A549 (cell line): ENCODE data around the gene MCM5. TPM values are rescaled to one million over a fixed set of nuclear protein-coding genes. Genes with fewer than 3 reads are reported as not detected.
"Not testable (repeated sequence)": the region's sequence is repeated elsewhere in the genome, so short reads cannot be mapped to it uniquely, and the experiment has no call there.

Source experiments
- ATAC-seq, 2 experiments: fragments of 200-7000 bp in 1 of 2; fragments of >200 bp in 1 of 2; cut with Nextera tagmentation in 1 of 2; cut with Tn5 transposase in 1 of 2; 3 replicates each; pipeline versions ENCODE4 v1.8.0 to v1.9.1; 2018 to 2020; ENCODE audit warnings: mild to moderate bottlenecking in 1 of 2, moderate library complexity in 1 of 2
- CTCF ChIA-PET: fragments of 300-600 bp; sonication (Branson Sonifier 250); formaldehyde crosslinking; extraction: SDS; loops from one replicate; lab custom pipeline; 2021; ENCODE audit warnings: antibody characterized with exemption, inconsistent platforms; lab: Yijun Ruan, JAX
- POLR2A ChIA-PET: fragments of 350-600 bp; formaldehyde crosslinking; extraction: SDS; loops from one replicate; lab custom pipeline; 2021; ENCODE audit warnings: antibody characterized with exemption, inconsistent platforms; lab: Yijun Ruan, JAX
- DNase-seq, 2 experiments: peaks; one replicate each; pipeline versions ENCODE4 v3.0.0 to v3.0.0-alpha.2; 2011 to 2016; ENCODE audit warnings: low read depth in 1 of 2, low spot score in 1 of 2
- FAIRE-seq: peaks from 2 replicates; lab custom pipeline; 2011; peaks lifted over from hg19 to GRCh38; lab: Jason Lieb, UNC
- H3K27ac ChIP-seq, 2 experiments: fragments of >200 bp; sonication (Bioruptor Twin); formaldehyde crosslinking; 3 replicates each; pipeline ENCODE4 v1.5.1; 2016 to 2017
- H3K4me1 ChIP-seq: fragments of >200 bp; sonication (Bioruptor Twin); formaldehyde crosslinking; 3 replicates; pipeline ENCODE4 v1.6.1; 2016
- H3K4me2 ChIP-seq: fragments of >200 bp; sonication (Bioruptor Twin); formaldehyde crosslinking; 3 replicates; pipeline ENCODE4 v1.6.1; 2016
- H3K4me3 ChIP-seq: fragments of >200 bp; sonication (Bioruptor Twin); formaldehyde crosslinking; 3 replicates; pipeline ENCODE4 v1.5.1; 2016
- H3K9me3 ChIP-seq: fragments of >200 bp; sonication (Bioruptor Twin); formaldehyde crosslinking; 3 replicates; pipeline ENCODE4 v1.6.1; 2016
- CEBPB ChIP-seq, 2 experiments: fragments of >200 bp in 1 of 2; sonication (Bioruptor Twin) in 1 of 2; formaldehyde crosslinking in 1 of 2; IDR thresholded peaks; 2 replicates each; pipeline ENCODE4 v1.6.1; 2012 to 2016
- E2F6 ChIP-seq: IDR thresholded peaks from 2 replicates; pipeline ENCODE4 v1.6.1; 2012; ENCODE audit warnings: low read depth, borderline replicate concordance
- EHMT2 ChIP-seq: fragments of 200-600 bp; sonication (generic); IDR thresholded peaks from 2 replicates; pipeline ENCODE4 v1.6.1; 2016; ENCODE audit warnings: antibody characterized with exemption, low read depth, mild to moderate bottlenecking, moderate library complexity
- EP300 ChIP-seq, 2 experiments: fragments of >200 bp; sonication (Bioruptor Twin); formaldehyde crosslinking; IDR thresholded peaks; 2 replicates in 1 of 2; 3 replicates in 1 of 2; pipeline ENCODE4 v1.6.1; 2016 to 2017
- ESRRA ChIP-seq: fragments of 150-350 bp; IDR thresholded peaks from 2 replicates; pipeline ENCODE4 v1.6.1; 2014; ENCODE audit warnings: mild to moderate bottlenecking, low read length, borderline replicate concordance
- FOSL2 ChIP-seq, 2 experiments: fragments of 450-650 bp in 1 of 2; fragments of >200 bp in 1 of 2; sonication (Bioruptor Twin) in 1 of 2; formaldehyde crosslinking; IDR thresholded peaks; 2 replicates each; pipeline versions ENCODE4 v1.5.0 to v1.6.1; 2016 to 2020; ENCODE audit warnings: mild to moderate bottlenecking in 1 of 2, moderate library complexity in 1 of 2
- GATA3 ChIP-seq: IDR thresholded peaks from 2 replicates; pipeline ENCODE4 v1.6.1; 2012; ENCODE audit warnings: borderline replicate concordance
- HDAC2 ChIP-seq: fragments of 200-600 bp; sonication (generic); IDR thresholded peaks from 2 replicates; pipeline ENCODE4 v1.6.1; 2016
- HES2 ChIP-seq: fragments of >200 bp; sonication (Bioruptor Twin); formaldehyde crosslinking; IDR thresholded peaks from 2 replicates; pipeline ENCODE4 v1.6.1; 2016
- JUNB ChIP-seq: fragments of >200 bp; sonication (Bioruptor Twin); formaldehyde crosslinking; IDR thresholded peaks from 2 replicates; pipeline ENCODE4 v1.6.1; 2016
- KDM1A ChIP-seq: fragments of 200-600 bp; sonication (generic); IDR thresholded peaks from 2 replicates; pipeline ENCODE4 v1.6.1; 2016; ENCODE audit warnings: low read depth, mild to moderate bottlenecking
- KDM5A ChIP-seq: fragments of 200-600 bp; sonication (generic); IDR thresholded peaks from 2 replicates; pipeline ENCODE4 v1.6.1; 2016; ENCODE audit warnings: antibody characterized with exemption, mild to moderate bottlenecking
- MAX ChIP-seq: IDR thresholded peaks from 2 replicates; pipeline ENCODE4 v1.6.1; 2012
- PHF8 ChIP-seq: fragments of 200-600 bp; sonication (generic); IDR thresholded peaks from 2 replicates; pipeline ENCODE4 v1.6.1; 2016; ENCODE audit warnings: low read depth, mild to moderate bottlenecking, antibody characterized with exemption, moderate library complexity, borderline replicate concordance
- POLR2AphosphoS2 ChIP-seq: conservative IDR thresholded peaks from 2 replicates; pipeline ENCODE4 v1.6.1; 2012; ENCODE audit warnings: low read length, improper control_type of control experiment, inconsistent platforms
- RAD21 ChIP-seq, 2 experiments: fragments of >200 bp in 1 of 2; sonication (Bioruptor Twin) in 1 of 2; formaldehyde crosslinking in 1 of 2; IDR thresholded peaks in 1 of 2; conservative IDR thresholded peaks in 1 of 2; 2 replicates in 1 of 2; 3 replicates in 1 of 2; pipeline ENCODE4 v1.6.1; 2012 to 2018; ENCODE audit warnings: inconsistent platforms in 1 of 2
- RCOR1 ChIP-seq: fragments of 150-350 bp; IDR thresholded peaks from 2 replicates; pipeline ENCODE4 v1.6.1; 2014; ENCODE audit warnings: antibody characterized with exemption, low read length, low read depth
- RFX5 ChIP-seq: fragments of 450-650 bp; IDR thresholded peaks from 2 replicates; pipeline ENCODE4 v1.7.1; 2014; ENCODE audit warnings: antibody characterized with exemption, mild to moderate bottlenecking, moderate library complexity
- RNF2 ChIP-seq: fragments of 200-600 bp; sonication (generic); IDR thresholded peaks from 2 replicates; pipeline ENCODE4 v1.6.1; 2016; ENCODE audit warnings: low read depth, mild to moderate bottlenecking, antibody characterized with exemption, moderate library complexity, borderline replicate concordance
- SREBF2 ChIP-seq: fragments of 450-650 bp; IDR thresholded peaks from 2 replicates; pipeline ENCODE4 v1.6.1; 2014; ENCODE audit warnings: mild to moderate bottlenecking, moderate library complexity
- ZC3H11A ChIP-seq: fragments of 450-650 bp; IDR thresholded peaks from 2 replicates; pipeline ENCODE4 v1.6.1; 2014; ENCODE audit warnings: antibody characterized with exemption, mild to moderate bottlenecking
- ZFP36 ChIP-seq: fragments of 450-650 bp; IDR thresholded peaks from 2 replicates; pipeline ENCODE4 v1.6.1; 2014; ENCODE audit warnings: borderline replicate concordance; ENCODE audit not compliant: partially characterized antibody
- ZSCAN20 ChIP-seq: fragments of 250-450 bp; sonication (Bioruptor Pico); IDR thresholded peaks from 2 replicates; pipeline ENCODE4 v1.8.0; 2022; ENCODE audit warnings: mild to moderate bottlenecking, moderate library complexity
- WGBS: methylation state at CpG from one replicate; pipeline ENCODE4 v1.1.6; 2017; ENCODE audit errors: missing lambda C conversion rate; 5-methylcytosine and 5-hydroxymethylcytosine counted together
- polyA plus RNA-seq, 4 experiments: library from polyadenylated mRNA; depleted of rRNA in 3 of 4; stranded (reverse); fragments of >200 nt; fragmentation: RNase III in 1 of 4; extraction: RNeasy Plus Mini Kit Qiagen cat#74134 plus additional on column Dnase treatment in 1 of 4; gene quantifications; 2 replicates in 3 of 4; 3 replicates in 1 of 4; pipeline ENCODE4 v1.2.3, GENCODE V29; 2011 to 2017
- TF ChIP-seq, protein P1 (sequence below): IDR thresholded peaks from 2 replicates; pipeline ENCODE4 v1.6.1; 2012

Gene MCM5
- polyA plus RNA-seq, 2 of the 4 experiments (the other 2 are of a cell fraction), result 50.2 to 94.4 TPM

DNA sequence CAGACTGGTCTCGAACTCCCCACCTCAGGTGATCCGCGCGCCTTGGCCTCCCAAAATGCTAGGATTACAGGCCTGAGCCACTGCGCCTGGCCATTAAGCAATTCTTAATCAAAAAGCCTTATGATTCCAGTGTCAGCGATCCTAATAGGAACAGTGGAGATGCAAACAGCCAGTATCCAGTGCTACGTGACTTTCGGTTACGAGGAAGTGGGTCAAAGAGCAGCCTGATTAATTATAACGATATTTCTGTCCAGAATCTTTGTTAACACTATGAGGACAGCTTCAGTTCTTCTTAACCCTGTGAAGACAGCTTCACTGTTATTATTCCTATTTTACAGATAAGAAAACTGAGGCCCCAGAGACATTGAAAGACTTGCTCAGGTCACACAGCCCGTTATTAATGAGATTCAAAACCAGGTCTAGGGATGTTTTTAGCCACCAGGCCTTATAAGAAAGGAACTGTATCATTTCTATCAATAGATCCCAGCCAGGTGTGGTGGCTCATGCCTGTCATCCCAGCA is 36.3 kb upstream of the MCM5 start:
- 95% methylated on average over 11 of the region's 11 CpGs for WGBS
- no peak for FAIRE-seq
- no peak for TF ChIP-seq HES2
- TF ChIP-seq GATA3, result no peak
- TF ChIP-seq KDM1A, result 0 out of 2 replicates have a peak, but pooled peaks have one; percentile 17
- 0 out of 2 replicates have a peak, but pooled peaks have one; percentile 37 for TF ChIP-seq HDAC2
- Histone ChIP-seq H3K4me1 (peaks cover 65% of the 10 kb centered on the region), H3K9me3 (no peaks in the 10 kb centered on the region), H3K4me3 (no peak overlapping the region), H3K4me2 (peak overlapping the region; percentile 55), H3K27ac (peak overlapping the region; percentile 70 to 78)
- ChIA-PET POLR2A (interaction anchor here (1.1 kb wide), 1 partner anchor 13 kb away, joined by 3 read pairs; no protein-coding TSS in a partner anchor), CTCF (interaction anchor here (1.0 to 1.2 kb wide), 2 partner anchors 8 to 18 kb away, joined by 3 to 4 read pairs; no protein-coding TSS in a partner anchor)
- no peak for ATAC-seq
- DNase-seq, result no peak

- TF ChIP-seq FOSL2 (IDR thresholded peaks at IDR 0.05), result peak; percentile 53; the same call in 1 of the 2 replicates
- peak; percentile 91 for TF ChIP-seq FOSL2 (CRISPR knock-in tag; IDR thresholded peaks at IDR 0.05)
- TF ChIP-seq GATA3, result peak; percentile 57; the same call in 1 of the 2 replicates
- TF ChIP-seq CEBPB (IDR thresholded peaks at IDR 0.05), result peak in 1 of 2 experiments; percentile 62; a peak in 1 of 4 replicates
- peak; percentile 43; the same call in 1 of the 2 replicates for TF ChIP-seq JUNB
- TF ChIP-seq MAX, result peak; percentile 57
- Histone ChIP-seq H3K4me1 (peaks cover 71% of the 10 kb centered on the region), H3K4me2 (peak overlapping the region; percentile 55), H3K27ac (peak overlapping the region; percentile 70 to 78)
- POLR2A ChIA-PET, H3K9me3 ChIP-seq, FAIRE-seq, H3K4me3 ChIP-seq: not testable (repeated sequence)
- peak; percentile 87 to 90 for ATAC-seq
- CTCF ChIA-PET, result interaction anchor here (1.2 to 2.4 kb wide), 2 partner anchors 8 to 11 kb away, joined by 3 to 6 read pairs; no protein-coding TSS in a partner anchor
- peak; percentile 62 to 88 for DNase-seq
- 2% methylated on average over 7 of the region's 7 CpGs for WGBS
Measured at GRCh38 chr22:35364230-35364629, 35.7 kb upstream of the MCM5 start.

DNA sequence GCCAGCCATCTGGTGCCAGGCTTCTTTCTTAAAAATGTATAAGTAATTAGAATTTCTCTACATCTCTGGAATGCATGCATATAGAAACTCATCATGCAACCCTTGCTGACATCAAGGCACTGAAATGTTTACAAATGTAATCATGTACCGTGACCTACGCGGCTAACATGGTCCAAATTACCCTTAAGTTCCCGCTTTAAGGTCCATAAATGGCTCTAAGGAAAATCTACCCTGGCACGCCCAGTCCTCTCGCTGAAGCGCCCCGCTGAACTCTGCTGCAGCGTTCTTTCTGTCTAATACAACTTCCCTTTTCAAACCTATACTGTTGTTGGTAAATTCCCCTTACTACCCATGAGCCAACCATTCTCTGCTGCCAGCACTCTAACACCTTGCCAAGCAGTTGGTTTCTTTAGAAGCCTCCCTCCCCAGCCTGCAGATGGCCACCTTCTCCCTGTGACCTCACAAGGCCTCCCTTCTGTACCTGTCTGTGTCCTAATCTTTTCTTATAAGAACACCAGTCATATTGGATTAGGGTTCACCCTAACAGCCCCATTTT is 32.5 kb upstream of the MCM5 start:
- CTCF ChIA-PET, result interaction anchor here (1.2 kb wide), 1 partner anchor 9 kb away, joined by 3 read pairs; no protein-coding TSS in a partner anchor
- 95% methylated on average over 9 of the region's 9 CpGs for WGBS

DNA sequence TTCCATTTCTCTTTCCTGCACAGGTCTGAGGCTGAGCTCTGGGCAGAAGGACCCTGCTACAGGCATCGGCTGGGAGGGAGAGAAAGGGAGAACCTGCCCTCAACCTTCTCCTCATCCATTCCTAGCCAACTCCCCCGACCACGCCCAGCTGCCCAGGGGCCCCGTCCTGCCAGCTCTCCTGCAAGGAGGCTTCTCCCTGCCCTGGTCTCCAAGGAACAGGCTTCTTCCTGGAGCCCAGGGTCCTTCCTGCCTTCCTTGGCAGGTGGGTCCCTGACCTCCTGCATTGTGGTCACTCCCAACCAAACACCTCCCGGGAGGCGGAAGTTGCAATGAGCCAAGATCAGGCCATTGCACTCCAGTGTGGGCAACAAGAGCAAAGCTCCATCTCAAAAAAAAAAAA is 31.6 kb upstream of the MCM5 start:
- no peak for DNase-seq
- ATAC-seq, result no peak
- WGBS, result 59% methylated on average over 3 of the region's 6 CpGs
- peak overlapping the region; percentile 29 for H3K4me2 ChIP-seq
- no peak for FAIRE-seq
- peaks cover 71% of the 10 kb centered on the region for H3K4me1 ChIP-seq
- CTCF ChIA-PET, result interaction anchor here (0.6 to 1.5 kb wide), 5 partner anchors 10 to 194 kb away, joined by 3 to 4 read pairs (median 3); no protein-coding TSS in a partner anchor
- no peaks in the 10 kb centered on the region for H3K9me3 ChIP-seq
- H3K4me3 ChIP-seq, result no peak overlapping the region
- POLR2A ChIA-PET, result no interaction called here
- H3K27ac ChIP-seq, result peak overlapping the region; percentile 91 to 95
- TF ChIP-seq ZSCAN20 (no peak), SREBF2 (no peak), ZFP36 (no peak), EP300 (IDR thresholded peaks at IDR 0.05) (no peak), POLR2AphosphoS2 (no peak), E2F6 (no peak), RFX5 (no peak), FOSL2 (IDR thresholded peaks at IDR 0.05) (no peak), FOSL2 (CRISPR knock-in tag; IDR thresholded peaks at IDR 0.05) (no peak), RNF2 (no peak), ESRRA (no peak), EHMT2 (no peak), ZC3H11A (no peak), KDM5A (no peak), HES2 (no peak), PHF8 (no peak)
- TF ChIP-seq, protein P1, sequence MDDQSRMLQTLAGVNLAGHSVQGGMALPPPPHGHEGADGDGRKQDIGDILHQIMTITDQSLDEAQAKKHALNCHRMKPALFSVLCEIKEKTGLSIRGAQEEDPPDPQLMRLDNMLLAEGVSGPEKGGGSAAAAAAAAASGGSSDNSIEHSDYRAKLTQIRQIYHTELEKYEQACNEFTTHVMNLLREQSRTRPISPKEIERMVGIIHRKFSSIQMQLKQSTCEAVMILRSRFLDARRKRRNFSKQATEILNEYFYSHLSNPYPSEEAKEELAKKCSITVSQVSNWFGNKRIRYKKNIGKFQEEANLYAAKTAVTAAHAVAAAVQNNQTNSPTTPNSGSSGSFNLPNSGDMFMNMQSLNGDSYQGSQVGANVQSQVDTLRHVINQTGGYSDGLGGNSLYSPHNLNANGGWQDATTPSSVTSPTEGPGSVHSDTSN, result no peak

More for the DNA sequence above, 32.5 kb upstream of the MCM5 start:
- Histone ChIP-seq H3K9me3 (no peaks in the 10 kb centered on the region), H3K4me3 (no peak overlapping the region), H3K27ac (peak overlapping the region; percentile 91 to 95; a peak in 4 of 6 replicates), H3K4me1 (peaks cover 74% of the 10 kb centered on the region), H3K4me2 (no peak overlapping the region)
- POLR2A ChIA-PET, result no interaction called here
- FAIRE-seq (no peak), ATAC-seq (no peak), DNase-seq (no peak)
- TF ChIP-seq E2F6 (no peak), RCOR1 (no peak), RAD21 (conservative IDR thresholded peaks at IDR 0.05 in 1 of 2, IDR thresholded peaks at IDR 0.05 in 1 of 2) (0 out of 5 replicates have a peak, but pooled peaks of 1 of the 2 experiments have one; percentile 8)
